ENCODE measurements around the gene SAMSN1. TPM values are rescaled to one million over a fixed set of nuclear protein-coding genes. Genes with fewer than 3 reads are reported as not detected.

Gene SAMSN1
- total RNA-seq, 4 donors from 2014 or later, result 1.6 to 9.5 (median 5.2) TPM

DNA sequence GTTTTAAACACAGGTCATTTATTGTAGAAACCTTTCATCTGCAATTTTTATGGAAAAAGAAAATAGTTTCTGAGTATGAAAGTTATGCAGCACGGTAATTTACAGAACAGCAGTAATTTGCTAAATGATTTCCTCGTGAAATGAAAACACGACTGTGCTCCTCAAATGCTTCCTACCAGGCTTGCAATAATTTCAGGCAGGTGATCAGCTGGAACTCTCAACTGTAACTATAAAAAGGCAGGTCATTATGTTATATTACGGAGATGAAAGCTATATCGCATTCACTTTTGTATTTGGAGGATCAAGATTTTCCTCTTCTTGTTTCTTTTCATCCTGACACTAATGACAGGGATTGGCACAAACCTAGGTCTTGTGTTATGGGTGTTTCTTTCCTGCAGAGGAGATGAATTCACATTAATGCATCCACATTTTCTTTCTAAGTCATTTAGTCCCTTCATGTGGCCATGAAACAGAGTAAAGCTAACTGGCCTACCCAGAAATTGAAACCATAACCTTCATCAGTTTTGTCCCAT is 57.4 kb downstream of the SAMSN1 start:
- no peak for TF ChIP-seq EP300 (IDR thresholded peaks at IDR 0.05; ENCODE audit: low read depth)
- no peak for TF ChIP-seq POLR2AphosphoS5 (IDR thresholded peaks at IDR 0.05)
- TF ChIP-seq, protein P1, sequence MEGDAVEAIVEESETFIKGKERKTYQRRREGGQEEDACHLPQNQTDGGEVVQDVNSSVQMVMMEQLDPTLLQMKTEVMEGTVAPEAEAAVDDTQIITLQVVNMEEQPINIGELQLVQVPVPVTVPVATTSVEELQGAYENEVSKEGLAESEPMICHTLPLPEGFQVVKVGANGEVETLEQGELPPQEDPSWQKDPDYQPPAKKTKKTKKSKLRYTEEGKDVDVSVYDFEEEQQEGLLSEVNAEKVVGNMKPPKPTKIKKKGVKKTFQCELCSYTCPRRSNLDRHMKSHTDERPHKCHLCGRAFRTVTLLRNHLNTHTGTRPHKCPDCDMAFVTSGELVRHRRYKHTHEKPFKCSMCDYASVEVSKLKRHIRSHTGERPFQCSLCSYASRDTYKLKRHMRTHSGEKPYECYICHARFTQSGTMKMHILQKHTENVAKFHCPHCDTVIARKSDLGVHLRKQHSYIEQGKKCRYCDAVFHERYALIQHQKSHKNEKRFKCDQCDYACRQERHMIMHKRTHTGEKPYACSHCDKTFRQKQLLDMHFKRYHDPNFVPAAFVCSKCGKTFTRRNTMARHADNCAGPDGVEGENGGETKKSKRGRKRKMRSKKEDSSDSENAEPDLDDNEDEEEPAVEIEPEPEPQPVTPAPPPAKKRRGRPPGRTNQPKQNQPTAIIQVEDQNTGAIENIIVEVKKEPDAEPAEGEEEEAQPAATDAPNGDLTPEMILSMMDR (IDR thresholded peaks at IDR 0.05), result no peak
- no peak for TF ChIP-seq POLR2A (IDR thresholded peaks at IDR 0.05)
- intact Hi-C loops (cut with DNase I; ENCODE audit: low total_unique reads), result no loop called here
- WGBS, 2 donors (ENCODE audit: low coverage in 1 of 2), result 47 to 58% methylated on average over 5 of the region's 5 CpGs

DNA sequence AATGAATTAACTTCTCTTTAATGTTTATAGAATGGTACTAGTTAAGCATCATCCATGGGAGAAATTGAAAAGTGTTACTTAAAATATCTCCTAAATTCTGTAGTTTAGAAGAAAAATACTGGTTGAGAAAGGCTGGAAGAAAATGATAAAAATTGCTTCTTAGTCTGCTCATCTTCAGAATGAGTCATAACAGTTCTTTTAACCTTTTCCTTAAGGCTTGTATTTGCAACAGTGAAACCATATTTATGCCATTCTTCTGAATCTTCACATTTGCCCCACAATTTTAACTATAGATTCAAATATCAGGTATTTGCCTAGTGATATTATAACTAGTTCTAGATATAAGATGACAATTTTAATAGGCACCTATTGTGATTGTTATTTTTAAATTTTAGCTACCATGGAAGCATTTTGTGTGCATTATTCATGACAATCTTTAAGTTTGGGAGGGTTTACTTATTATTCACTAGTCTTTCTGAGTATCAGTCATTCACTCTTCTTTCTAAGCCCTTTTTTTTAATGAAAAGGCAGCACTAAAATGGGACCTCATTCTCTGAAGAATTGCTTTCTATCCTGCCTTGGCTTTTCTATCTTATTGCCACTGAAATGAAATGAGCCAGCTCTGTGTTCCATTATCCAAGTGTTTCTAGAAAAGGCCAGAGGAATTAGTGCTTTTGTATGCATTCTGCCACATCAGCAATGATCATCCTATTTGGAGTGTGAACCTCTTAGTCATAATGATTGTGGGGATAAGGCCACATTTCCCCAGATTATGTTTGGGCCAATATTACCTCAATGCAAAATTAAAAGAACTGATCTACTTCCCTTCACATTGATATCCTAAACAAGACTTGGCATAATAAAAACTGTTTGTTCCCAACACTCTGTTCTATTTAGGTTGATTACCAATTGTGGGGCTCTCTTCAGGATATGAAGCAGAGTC is 58.4 kb downstream of the SAMSN1 start:
- no peak for TF ChIP-seq EP300 (IDR thresholded peaks at IDR 0.05; ENCODE audit: low read depth)
- no peak for TF ChIP-seq POLR2A (IDR thresholded peaks at IDR 0.05)
- no peak for TF ChIP-seq POLR2AphosphoS5 (IDR thresholded peaks at IDR 0.05)
- TF ChIP-seq, protein P1 (IDR thresholded peaks at IDR 0.05), result no peak
- H3K4me1 ChIP-seq, result peaks cover 0 to 12% (median 3%) of the 10 kb centered on the region in 4 donors
- no peaks in the 10 kb centered on the region for H3K27me3 ChIP-seq
- in situ Hi-C loops (cut with MboI; ENCODE audit: low pct_ligation_motif_present in 1 of 4, low pct_unique_long_range_greater_than_20kb in 1 of 4, low sequenced_read_pairs in 3 of 4), result no loop called here
- H3K36me3 ChIP-seq, result no peaks in the 10 kb centered on the region
- DNase-seq, result no peak
- intact Hi-C loops (cut with DNase I; ENCODE audit: low total_unique reads), result no loop called here
- H3K9me3 ChIP-seq, result no peaks in the 10 kb centered on the region
- no peak overlapping the region for H3K4me3 ChIP-seq
- H3K27ac ChIP-seq, result no peak overlapping the region

More for the DNA sequence above, 57.4 kb downstream of the SAMSN1 start:
- Histone ChIP-seq H3K36me3 (no peaks in the 10 kb centered on the region), H3K27ac (no peak overlapping the region), H3K27me3 (no peaks in the 10 kb centered on the region), H3K4me3 (no peak overlapping the region), H3K9me3 (no peaks in the 10 kb centered on the region), H3K4me1 (peaks cover 0 to 12% (median 3%) of the 10 kb centered on the region in 4 donors)
- in situ Hi-C loops (cut with MboI; ENCODE audit: low pct_ligation_motif_present in 1 of 4, low pct_unique_long_range_greater_than_20kb in 1 of 4, low sequenced_read_pairs in 3 of 4), result no loop called here
- DNase-seq, result no peak

DNA sequence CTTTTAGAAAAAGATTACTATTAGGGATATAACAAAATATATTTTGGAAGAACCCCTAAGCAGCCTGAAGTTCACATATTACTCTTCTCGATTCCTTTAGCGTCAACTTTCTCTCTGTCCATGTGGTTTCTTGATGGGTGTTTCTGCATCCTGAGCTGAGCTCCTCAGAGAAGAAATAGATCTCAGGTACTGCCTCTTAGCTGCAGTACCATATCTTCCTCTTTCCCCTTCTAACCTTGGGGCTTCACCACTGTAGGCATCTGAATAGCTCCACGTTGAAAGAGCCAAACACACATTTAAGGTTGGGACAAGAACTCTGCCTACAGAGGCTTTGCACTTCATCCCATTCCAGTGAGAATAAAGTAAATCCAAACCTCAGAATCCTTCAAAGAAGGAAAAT is 59.2 kb downstream of the SAMSN1 start:
- no peaks in the 10 kb centered on the region for H3K9me3 ChIP-seq
- 85 to 87% methylated on average over 3 of the region's 3 CpGs for WGBS, 2 donors (ENCODE audit: low coverage in 1 of 2)
- H3K4me3 ChIP-seq, result no peak overlapping the region
- H3K36me3 ChIP-seq, result no peaks in the 10 kb centered on the region
- TF ChIP-seq EP300 (IDR thresholded peaks at IDR 0.05; ENCODE audit: low read depth), result no peak
- no peak for TF ChIP-seq POLR2A (IDR thresholded peaks at IDR 0.05)
- no peaks in the 10 kb centered on the region for H3K27me3 ChIP-seq
- DNase-seq, result no peak
- intact Hi-C loops (cut with DNase I; ENCODE audit: low total_unique reads), result no loop called here
- peaks cover 0 to 12% (median 3%) of the 10 kb centered on the region in 4 donors for H3K4me1 ChIP-seq
- in situ Hi-C loops (cut with MboI; ENCODE audit: low pct_ligation_motif_present in 1 of 4, low pct_unique_long_range_greater_than_20kb in 1 of 4, low sequenced_read_pairs in 3 of 4), result no loop called here
- no peak overlapping the region for H3K27ac ChIP-seq

DNA sequence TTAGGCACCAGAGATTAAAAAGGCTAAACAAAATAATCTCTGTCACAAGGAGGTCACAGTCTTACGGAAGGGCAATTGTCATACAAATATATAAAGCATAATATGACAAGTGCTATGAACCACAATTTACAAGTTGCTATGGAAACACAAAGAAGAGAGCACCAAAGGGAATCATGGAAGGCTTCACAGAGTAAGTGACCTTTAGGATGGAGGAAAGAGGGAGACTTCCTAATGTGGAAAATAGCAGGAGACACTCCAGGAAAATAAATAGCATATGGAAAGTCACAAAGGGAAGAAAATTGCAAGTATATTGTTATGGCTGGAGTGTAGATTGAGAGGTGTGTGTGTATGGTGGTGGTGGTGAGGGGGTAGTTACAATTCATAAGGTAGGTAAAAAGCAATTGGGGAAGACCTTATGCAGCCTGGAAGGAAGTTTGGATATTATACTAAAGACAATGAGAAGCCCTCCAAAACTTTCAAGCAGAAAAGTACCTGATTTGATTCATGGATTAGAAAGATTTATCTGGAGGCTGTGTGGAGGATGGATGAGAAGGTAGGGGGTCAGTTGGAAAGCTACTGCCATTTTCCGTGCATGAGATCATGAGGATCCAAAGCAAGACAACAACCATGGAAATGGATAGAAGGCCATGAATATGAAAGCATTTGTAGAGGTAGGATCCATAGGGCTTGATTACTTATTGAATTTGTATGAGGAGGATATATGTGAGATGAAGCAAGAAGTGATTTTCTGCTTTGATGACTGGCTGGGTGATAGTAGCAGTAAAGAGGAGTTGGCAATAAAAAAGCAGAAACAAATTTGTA is 61.7 kb downstream of the SAMSN1 start:
- TF ChIP-seq, protein P1 (IDR thresholded peaks at IDR 0.05), result no peak
- TF ChIP-seq POLR2A (IDR thresholded peaks at IDR 0.05) (no peak), EP300 (IDR thresholded peaks at IDR 0.05; ENCODE audit: low read depth) (no peak), POLR2AphosphoS5 (IDR thresholded peaks at IDR 0.05) (no peak)
- intact Hi-C loops (cut with DNase I; ENCODE audit: low total_unique reads), result no loop called here
- DNase-seq, result no peak
- peaks cover 0 to 31% (median 13%) of the 10 kb centered on the region in 4 donors for H3K4me1 ChIP-seq
- H3K27me3 ChIP-seq, result no peaks in the 10 kb centered on the region
- H3K4me3 ChIP-seq, result no peak overlapping the region
- H3K9me3 ChIP-seq, result no peaks in the 10 kb centered on the region
- no peaks in the 10 kb centered on the region for H3K36me3 ChIP-seq
- WGBS, 2 donors (ENCODE audit: low coverage in 1 of 2), result 91 to 94% methylated on average over 2 of the region's 2 CpGs
- no peak overlapping the region for H3K27ac ChIP-seq
- in situ Hi-C loops (cut with MboI; ENCODE audit: low pct_ligation_motif_present in 1 of 4, low pct_unique_long_range_greater_than_20kb in 1 of 4, low sequenced_read_pairs in 3 of 4), result no loop called here
